Loucy (cell line): Measurements from ENCODE around the gene TFG.

Source experiments
- H2AFZ ChIP-seq: fragments of 200-600 bp; sonication (generic); 2 replicates; pipeline ENCODE4 v1.6.0; 2016; ENCODE audit warnings: antibody characterized with exemption, mild to moderate bottlenecking, low read length, moderate library complexity
- H3F3A ChIP-seq: fragments of 200-600 bp; 2 replicates; pipeline ENCODE4 v1.6.0; 2016; ENCODE audit warnings: antibody characterized with exemption, low read depth, mild to moderate bottlenecking
- H3K27me3 ChIP-seq: fragments of 200-600 bp; sonication (generic); 2 replicates; pipeline ENCODE4 v1.6.1; 2014; ENCODE audit warnings: low read length, mild to moderate bottlenecking; ENCODE audit not compliant: insufficient read depth, poor library complexity, severe bottlenecking
- H3K36me3 ChIP-seq: fragments of 200-600 bp; sonication (generic); 2 replicates; pipeline ENCODE4 v1.6.1; 2016; ENCODE audit warnings: low read length; ENCODE audit not compliant: insufficient read depth
- H3K4me1 ChIP-seq: fragments of 200-600 bp; sonication (generic); 2 replicates; pipeline ENCODE4 v1.5.1; 2014; ENCODE audit warnings: low read length, mild to moderate bottlenecking; ENCODE audit not compliant: insufficient read depth, poor library complexity, severe bottlenecking
- H3K4me2 ChIP-seq: fragments of 200-600 bp; sonication (generic); 2 replicates; pipeline ENCODE4 v1.6.0; 2014; ENCODE audit warnings: antibody characterized with exemption, low read length, low read depth, mild to moderate bottlenecking; ENCODE audit not compliant: poor library complexity, severe bottlenecking
- H3K4me3 ChIP-seq: fragments of 200-600 bp; sonication (generic); 2 replicates; pipeline ENCODE4 v1.5.1; 2014; ENCODE audit warnings: low read length, mild to moderate bottlenecking, mixed read lengths; ENCODE audit not compliant: poor library complexity, severe bottlenecking
- H3K79me2 ChIP-seq: fragments of 200-600 bp; sonication (generic); 2 replicates; pipeline ENCODE4 v1.6.1; 2014; ENCODE audit warnings: low read length; ENCODE audit not compliant: insufficient read depth
- H3K9ac ChIP-seq: fragments of 200-600 bp; sonication (generic); 2 replicates; pipeline ENCODE4 v1.6.0; 2014; ENCODE audit warnings: mild to moderate bottlenecking, low read depth, low read length, moderate library complexity; ENCODE audit not compliant: poor library complexity, severe bottlenecking
- H3K9me2 ChIP-seq: fragments of 200-600 bp; sonication (generic); replicated peaks from 2 replicates; pipeline ENCODE4 v1.6.1; 2016; ENCODE audit warnings: low read depth, low read length, mixed read lengths
- H3K9me3 ChIP-seq: fragments of 200-600 bp; sonication (generic); 2 replicates; pipeline ENCODE4 v1.6.1; 2014; ENCODE audit warnings: mild to moderate bottlenecking, antibody characterized with exemption, low read length, low read depth; ENCODE audit not compliant: insufficient read depth
- H4K20me1 ChIP-seq: fragments of 200-600 bp; sonication (generic); 2 replicates; pipeline ENCODE4 v1.6.0; 2014; ENCODE audit warnings: antibody characterized with exemption, low read length, mild to moderate bottlenecking; ENCODE audit not compliant: insufficient read depth, poor library complexity, severe bottlenecking
- CTCF ChIP-seq: fragments of 200-600 bp; sonication (generic); conservative IDR thresholded peaks from 2 replicates; pipeline ENCODE4 v1.5.1; 2014; ENCODE audit warnings: mild to moderate bottlenecking, antibody characterized with exemption, low read length
- EZH2phosphoT487 ChIP-seq: fragments of 200-600 bp; IDR thresholded peaks from 2 replicates; pipeline ENCODE4 v1.6.1; 2018; ENCODE audit warnings: antibody characterized with exemption, mild to moderate bottlenecking, moderate library complexity, borderline replicate concordance

The TFG gene

GRCh38 chr3:100695696-100696095, 13.6 kb upstream of the TFG start:
- Histone ChIP-seq H4K20me1 (no peaks in the 10 kb centered on the region), H3K36me3 (no peaks in the 10 kb centered on the region), H3K4me3 (no peak overlapping the region), H3F3A (no peaks in the 10 kb centered on the region), H3K4me2 (no peak overlapping the region), H2AFZ (no peak overlapping the region), H3K79me2 (no peaks in the 10 kb centered on the region), H3K27me3 (peaks cover 34% of the 10 kb centered on the region), H3K9me3 (no peaks in the 10 kb centered on the region), H3K9ac (no peak overlapping the region), H3K4me1 (no peaks in the 10 kb centered on the region), H3K9me2 (no peaks in the 10 kb centered on the region)
- TF ChIP-seq EZH2phosphoT487 (no peak), CTCF (no peak)

GRCh38 chr3:100696161-100696560, 13.1 kb upstream of the TFG start:
- H3K9me2 ChIP-seq: no peaks in the 10 kb centered on the region
- H3K4me3 ChIP-seq: no peak overlapping the region

GRCh38 chr3:100697172-100697571, 12.1 kb upstream of the TFG start:
- no peaks in the 10 kb centered on the region for H4K20me1 ChIP-seq
- no peaks in the 10 kb centered on the region for H3K4me1 ChIP-seq
- TF ChIP-seq CTCF: no peak
- TF ChIP-seq EZH2phosphoT487: no peak
- H3K4me2 ChIP-seq: no peak overlapping the region
- no peak overlapping the region for H3K4me3 ChIP-seq
- no peaks in the 10 kb centered on the region for H3K9me3 ChIP-seq
- H3K9ac ChIP-seq: no peak overlapping the region
- H3K9me2 ChIP-seq: no peaks in the 10 kb centered on the region
- H3F3A ChIP-seq: no peaks in the 10 kb centered on the region
- H3K27me3 ChIP-seq: peaks cover 47% of the 10 kb centered on the region
- no peaks in the 10 kb centered on the region for H3K79me2 ChIP-seq
- no peaks in the 10 kb centered on the region for H3K36me3 ChIP-seq
- H2AFZ ChIP-seq: no peak overlapping the region

More at GRCh38 chr3:100696161-100696560, 13.1 kb upstream of the TFG start:
- no peaks in the 10 kb centered on the region for H3K4me1 ChIP-seq
- no peak overlapping the region for H3K9ac ChIP-seq
- no peak for TF ChIP-seq CTCF
- TF ChIP-seq EZH2phosphoT487: no peak
- H2AFZ ChIP-seq: no peak overlapping the region
- H3K36me3 ChIP-seq: no peaks in the 10 kb centered on the region
- no peaks in the 10 kb centered on the region for H4K20me1 ChIP-seq
- H3K4me2 ChIP-seq: no peak overlapping the region
- no peaks in the 10 kb centered on the region for H3K9me3 ChIP-seq
- peaks cover 39% of the 10 kb centered on the region for H3K27me3 ChIP-seq
- no peaks in the 10 kb centered on the region for H3K79me2 ChIP-seq
- H3F3A ChIP-seq: no peaks in the 10 kb centered on the region
